Effector CD8-positive, alpha-beta T cell (primary cell): ENCODE measurements around the gene CTNNA2.
"Not testable (repeated sequence)": the region's sequence is repeated elsewhere in the genome, so short reads cannot be mapped to it uniquely, and the experiment has no call there.

ENCODE experiments used
- DNase-seq: peaks from one replicate; lab custom pipeline; 2025; lab: John Stamatoyannopoulos, UW

Gene CTNNA2

GRCh38 chr2:80028584-80028983 lies 515.7 kb downstream of the CTNNA2 start:
- DNase-seq, result no peak

DNA sequence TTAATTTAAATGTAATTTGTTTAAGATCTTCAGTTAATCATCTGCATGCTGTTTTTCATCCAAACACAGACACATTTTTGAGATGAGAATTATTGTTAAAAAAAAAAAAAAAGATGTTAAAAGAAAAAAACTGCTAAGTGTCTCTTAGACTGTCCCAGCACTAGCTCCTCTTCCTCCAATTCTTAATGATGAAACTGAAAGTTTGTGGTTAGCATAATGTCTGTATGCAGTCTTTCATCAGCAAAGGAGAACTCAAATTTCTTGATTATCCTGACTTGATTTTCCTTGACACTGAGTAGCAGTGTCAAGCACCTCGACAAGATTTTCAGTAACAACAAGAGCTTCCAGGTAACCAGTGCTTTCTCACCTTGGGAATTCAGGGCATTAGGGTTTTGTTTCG lies 517.3 kb downstream of the CTNNA2 start:
- DNase-seq, result no peak

GRCh38 chr2:80032684-80033083 lies 519.8 kb downstream of the CTNNA2 start:
- not testable (repeated sequence) for DNase-seq

DNA sequence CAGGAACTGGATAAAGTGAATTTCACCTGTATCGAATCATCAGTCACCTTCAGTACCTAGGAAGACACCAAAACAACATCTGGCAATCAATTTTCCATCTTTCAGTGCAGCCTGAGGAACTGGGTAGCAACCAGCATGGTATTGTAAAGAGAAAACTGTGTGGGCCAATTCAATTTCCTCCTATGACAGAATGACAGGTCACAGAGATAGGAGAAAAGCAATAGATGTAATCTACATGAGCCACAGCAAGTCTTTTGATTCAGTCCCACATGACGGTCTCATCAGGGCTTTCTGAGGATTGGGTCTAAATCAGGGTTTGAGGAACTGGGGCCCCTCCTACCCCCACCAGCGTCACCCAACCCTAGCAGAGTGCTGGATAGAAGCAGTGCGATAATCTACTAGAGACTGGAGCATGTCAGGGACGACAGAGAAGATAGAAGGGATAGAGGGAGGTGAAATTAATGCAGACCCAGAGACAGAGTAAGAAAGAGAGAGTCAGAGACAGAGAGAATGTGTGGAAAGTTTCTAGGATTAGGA lies 523.0 kb downstream of the CTNNA2 start:
- DNase-seq, result no peak

GRCh38 chr2:80037310-80037709 lies 524.5 kb downstream of the CTNNA2 start:
- DNase-seq, result no peak

GRCh38 chr2:80040226-80040625 lies 527.4 kb downstream of the CTNNA2 start:
- DNase-seq, result no peak

DNA sequence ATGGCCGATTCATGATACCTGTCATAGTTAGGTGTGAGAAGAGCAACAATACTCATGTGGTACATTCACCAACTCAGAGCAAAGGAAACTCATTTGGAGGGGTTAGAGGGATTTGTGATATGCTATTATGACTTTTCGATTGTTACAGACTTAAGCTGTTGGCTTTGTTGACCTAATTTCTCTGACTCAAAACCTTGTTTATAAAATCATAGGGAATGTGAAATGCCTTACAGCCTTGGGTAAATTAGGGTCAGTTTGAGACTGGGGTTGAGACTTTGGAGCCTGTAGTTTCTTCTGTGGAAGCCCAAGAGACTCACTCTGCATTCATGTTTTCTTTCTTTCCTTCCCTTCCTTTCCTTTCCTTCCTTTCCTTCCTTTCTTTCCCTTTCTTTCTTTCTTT lies 529.8 kb downstream of the CTNNA2 start:
- DNase-seq, result no peak

- no peak for DNase-seq
These were observed 535.4 kb downstream of the CTNNA2 start for GRCh38 chr2:80048296-80048695.

DNA sequence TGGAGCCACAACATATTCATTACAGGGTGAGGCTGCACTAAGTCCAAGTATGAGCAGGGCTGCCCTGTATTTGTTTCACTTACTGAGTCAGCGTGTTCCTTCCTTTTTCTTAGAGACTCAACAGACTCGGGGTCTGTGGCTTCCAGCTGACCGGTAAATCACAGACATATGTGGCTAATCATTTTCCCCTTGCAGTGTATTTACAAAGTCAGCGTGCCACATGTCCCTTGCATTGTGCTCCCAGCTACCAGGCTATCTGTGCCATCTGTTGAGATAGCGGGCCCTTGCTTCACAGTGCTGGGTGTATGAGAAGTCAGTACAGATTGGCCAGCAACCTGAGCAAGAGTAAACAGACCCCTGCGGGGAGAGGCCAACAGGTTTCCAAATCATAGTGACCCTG lies 537.4 kb downstream of the CTNNA2 start:
- DNase-seq, result no peak

DNA sequence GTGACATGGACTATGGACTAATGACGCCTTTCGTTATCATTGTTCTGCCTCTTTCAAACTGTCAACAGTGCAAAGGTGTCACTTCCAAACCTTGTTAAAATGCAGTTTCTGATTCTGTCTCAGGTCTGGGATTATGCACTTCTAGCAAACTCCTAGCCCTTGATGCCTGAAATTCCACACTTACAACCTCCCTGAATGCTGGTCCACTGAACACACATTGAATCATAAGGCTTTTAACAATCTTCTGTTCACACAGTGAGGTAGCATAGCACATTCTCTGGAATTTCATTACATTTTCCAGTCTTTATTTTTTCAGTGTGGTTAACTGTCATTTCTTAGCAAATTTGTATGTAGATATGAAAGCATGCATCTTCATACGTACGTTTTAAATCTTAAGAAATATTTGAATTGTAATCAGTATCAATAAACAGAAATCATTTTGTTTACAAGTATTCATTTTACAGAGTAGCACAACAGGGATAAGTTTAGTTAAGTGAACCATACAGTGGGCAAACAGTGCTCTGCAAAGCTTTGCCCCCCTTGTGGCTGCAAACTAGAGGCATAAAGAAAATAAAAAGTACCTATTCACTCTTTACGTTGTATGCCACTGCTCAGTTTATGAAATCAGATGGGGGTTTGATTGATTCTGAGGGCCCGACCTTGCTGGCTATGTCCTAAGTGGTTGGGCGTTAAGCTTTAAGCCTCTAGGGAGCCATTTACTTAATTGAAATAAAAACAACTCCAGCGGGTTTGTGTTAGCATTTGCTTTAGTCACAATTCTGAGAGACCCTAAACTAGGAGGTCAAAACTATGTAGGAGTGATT lies 540.9 kb downstream of the CTNNA2 start:
- no peak for DNase-seq

DNA sequence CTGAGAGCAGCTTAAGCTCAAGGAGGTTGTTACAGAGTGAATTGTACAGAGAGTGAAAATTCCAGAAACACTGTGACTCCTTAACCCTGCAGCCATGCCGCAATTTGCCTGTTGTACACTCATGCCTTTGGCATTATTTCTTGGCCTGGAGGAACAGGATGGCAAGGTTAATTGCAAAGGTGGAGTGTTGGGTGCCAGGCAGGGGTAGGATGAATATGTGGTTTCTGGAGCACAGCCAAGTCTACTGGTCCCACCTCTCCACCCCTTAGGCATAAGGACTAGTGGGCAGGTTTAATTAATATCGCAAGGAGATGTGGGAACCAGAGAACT lies 541.5 kb downstream of the CTNNA2 start:
- no peak for DNase-seq

- DNase-seq, result no peak
These were observed 545.1 kb downstream of the CTNNA2 start for GRCh38 chr2:80057956-80058355.

DNA sequence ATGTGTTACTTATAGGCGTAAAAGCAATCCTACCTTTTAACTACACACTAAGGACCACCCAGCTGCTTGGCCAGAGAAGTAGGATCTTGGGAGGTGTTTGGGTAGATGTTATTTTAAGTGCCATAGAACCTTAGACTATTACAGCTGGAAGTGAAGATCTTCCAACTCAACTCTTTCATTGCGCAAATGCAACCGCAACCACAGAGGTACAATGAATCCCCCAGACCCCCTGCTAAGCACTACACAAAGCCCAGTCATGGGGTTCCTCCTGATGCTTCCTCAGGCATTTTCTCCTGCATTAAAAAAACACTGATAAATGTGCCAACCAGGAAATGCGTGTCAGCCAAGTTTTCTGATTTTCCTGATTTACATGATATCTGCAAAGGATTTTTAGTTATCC lies 545.7 kb downstream of the CTNNA2 start:
- DNase-seq, result no peak

- no peak for DNase-seq
These were observed 546.6 kb downstream of the CTNNA2 start for GRCh38 chr2:80059447-80059846.

DNA sequence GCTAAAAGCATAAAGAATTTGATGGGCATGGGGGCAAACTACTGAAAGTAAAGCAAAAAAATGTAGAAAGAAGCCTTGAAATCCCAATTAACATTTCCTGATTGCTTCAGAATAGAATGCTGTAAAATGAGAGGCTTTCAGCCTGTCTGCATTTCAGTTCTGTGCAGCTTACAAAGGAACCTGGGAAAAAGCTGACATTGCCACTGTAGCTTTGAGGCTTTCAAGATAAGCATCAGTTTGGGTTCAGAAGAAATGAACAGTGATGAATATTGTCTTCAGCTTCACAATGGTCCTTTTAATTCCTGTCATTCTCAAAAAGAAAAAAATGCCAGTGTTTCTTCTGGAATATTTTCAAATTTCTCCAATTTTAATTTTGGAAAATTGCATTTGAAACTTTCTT lies 549.0 kb downstream of the CTNNA2 start:
- DNase-seq, result no peak

DNA sequence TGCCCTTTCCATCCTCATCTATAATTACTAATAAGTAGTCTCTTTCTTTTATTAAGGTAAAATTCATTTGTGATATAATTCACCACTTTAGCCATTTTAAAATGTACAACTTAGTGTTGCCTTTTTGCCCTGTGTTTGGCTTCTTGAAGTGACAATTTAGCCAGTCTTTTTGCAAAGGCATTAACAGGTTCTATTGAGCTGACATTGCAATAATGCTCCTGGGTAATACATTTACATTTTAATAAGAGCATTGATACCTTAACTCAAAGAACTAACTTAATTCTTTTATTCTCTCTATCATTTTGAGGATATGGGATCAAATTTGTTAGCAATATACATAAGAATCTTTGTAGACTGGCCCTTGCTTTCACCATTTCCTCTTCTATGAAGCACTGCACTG lies 549.4 kb downstream of the CTNNA2 start:
- DNase-seq, result no peak

DNA sequence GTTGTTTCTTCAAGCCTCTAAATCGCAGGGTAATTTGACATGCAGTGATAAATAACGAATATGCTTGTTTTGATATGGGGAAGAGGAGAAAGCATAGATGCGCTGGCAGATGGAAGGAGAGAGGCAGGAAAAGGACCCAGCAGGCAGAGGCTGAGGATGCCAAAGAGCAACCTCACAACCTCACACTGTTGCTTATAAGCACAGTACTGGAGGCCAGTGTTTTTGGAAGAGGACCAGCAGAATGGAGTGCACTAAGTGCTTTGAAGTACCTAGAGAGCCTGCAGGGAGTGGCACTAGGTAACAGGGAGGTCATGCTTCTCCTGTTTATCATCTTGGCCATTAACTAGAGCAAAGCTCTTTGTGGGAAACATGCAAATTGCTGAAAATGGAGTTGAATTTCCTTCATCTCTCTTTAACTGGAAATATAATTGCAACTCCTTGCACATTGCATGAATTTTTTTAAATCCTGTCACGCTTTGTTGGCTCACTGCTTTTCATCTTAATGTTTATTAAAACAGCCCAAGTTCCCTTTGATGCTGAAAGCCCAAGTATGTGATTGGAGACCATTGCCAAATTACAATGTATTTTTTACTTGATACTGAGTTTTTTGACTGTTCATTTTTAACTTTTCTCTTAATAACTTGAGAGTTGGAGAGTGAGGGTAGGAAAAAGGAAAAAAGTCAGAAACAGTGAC lies 555.3 kb downstream of the CTNNA2 start:
- DNase-seq, result no peak

DNA sequence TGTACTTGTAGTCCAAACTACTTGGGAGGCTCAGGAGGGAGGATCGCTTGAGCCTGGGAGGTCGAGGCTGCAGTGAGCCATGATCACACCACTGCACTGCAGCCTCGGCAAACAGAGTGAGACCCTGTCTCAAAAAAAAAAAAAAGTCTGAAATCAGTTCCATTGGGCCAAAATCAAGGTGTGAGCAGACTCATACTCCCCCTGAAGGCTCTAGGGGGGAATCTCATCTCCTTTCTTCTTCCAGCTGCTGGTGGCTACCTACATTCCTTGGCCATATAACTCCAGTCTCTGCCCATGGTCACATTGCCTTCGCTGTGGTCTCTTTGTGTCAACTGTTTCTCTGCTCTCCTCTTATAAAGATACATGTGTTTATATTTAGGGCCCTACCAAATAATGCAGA lies 557.7 kb downstream of the CTNNA2 start:
- no peak for DNase-seq

DNA sequence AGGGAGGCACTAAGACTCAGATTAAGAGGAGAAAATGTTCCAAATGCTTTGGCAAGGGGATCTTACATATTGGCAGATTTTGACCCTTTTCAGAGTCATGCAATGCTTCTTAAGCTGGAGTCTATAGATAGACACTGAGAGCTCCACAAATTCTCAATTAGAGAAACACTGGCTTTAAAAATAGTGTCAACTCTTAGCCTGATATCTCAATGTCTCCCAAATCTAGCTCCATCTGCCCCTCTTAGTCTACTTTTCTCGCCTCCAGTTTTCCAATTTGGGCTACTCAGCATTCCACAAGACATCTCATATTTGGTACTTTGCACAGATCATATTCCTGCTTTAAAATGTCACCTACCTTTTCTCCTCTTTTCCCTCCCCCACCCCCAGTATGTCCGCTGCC lies 559.1 kb downstream of the CTNNA2 start:
- DNase-seq, result no peak

DNA sequence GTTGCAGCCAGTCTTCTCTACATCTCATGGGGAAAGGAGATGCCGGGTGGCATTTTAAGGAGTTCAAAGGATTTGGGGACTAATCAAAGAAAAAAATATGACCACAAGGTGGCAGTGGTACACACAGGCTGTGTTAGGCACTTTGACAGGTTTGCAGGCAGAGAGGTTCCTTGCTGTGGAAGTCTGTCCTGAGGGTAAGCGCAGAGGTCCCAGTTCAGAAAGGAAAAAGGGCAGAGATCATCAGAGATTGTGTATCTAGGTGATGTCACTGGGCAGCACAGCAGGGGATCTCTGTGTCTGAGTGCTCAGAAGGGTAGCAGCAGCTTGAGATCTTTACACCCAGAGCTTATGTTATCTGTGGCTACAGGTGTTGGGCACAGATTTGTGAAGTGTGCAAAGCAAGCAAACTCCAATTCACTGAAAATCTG lies 560.3 kb downstream of the CTNNA2 start:
- no peak for DNase-seq

DNA sequence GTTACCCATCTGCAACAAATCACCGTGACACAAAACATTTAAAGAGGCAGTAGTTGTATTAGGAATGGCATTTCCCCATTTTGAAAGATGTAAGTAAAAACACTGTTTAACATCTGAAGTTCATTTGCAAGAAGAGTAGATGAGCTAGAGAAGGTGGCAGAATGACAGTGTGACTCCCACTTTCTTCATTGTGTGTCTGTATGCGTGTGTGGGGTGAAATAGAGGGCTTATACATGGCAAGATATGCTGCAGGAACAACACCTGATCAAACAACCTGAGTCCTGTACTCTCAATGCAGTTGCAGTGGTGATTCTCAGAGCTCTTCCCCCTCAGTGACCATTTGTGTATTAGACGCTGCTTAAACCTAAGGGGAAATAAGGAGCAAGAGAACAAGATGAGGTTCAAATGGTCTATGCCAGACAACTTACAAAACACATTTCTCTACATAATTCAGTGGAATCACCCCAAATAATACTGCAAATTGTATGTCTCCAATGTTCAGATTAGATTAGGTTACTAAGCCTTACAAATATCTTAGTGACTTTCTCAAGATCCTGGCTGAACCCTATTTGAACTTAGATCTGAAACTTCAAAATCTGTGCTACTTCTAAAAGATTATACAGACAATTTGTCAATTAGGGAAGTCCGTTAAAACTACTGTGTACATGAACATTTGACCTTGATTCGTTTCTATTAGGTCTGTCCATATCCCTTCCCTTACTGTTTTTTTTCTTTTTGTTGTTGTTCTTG lies 561.6 kb downstream of the CTNNA2 start:
- no peak for DNase-seq

DNA sequence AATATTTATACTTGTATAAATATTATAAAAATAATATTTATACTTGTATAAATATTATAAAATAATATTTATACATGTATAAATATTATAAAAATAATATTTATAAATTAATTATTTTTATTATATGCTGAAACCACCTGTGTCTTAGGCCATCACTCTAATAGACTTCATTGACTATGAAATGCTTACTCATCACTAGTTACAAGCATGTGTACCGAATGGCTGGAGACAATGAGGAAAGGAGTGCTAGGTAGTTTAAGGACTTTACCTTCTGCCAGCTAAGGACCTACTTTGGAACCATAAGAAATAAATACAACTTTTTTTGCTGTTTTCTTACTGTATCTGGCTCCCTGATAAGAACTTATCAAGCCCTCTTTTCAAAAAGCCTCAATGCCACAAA lies 562.9 kb downstream of the CTNNA2 start:
- DNase-seq, result no peak
